ENCODE measurements around the gene HDHD3. TPM values are rescaled to one million over a fixed set of nuclear protein-coding genes. Genes with fewer than 3 reads are reported as not detected.

The HDHD3 gene
- total RNA-seq, 4 donors from 2014 or later, result 9.1 to 30.2 (median 22.8) TPM

- H3K4me1 ChIP-seq, result peaks cover 19 to 31% (median 30%) of the 10 kb centered on the region in 4 donors
- 67% methylated on average over 9 of the region's 9 CpGs for WGBS
- H3K27ac ChIP-seq (replicated peaks in 1 of 4), result no peak overlapping the region
- intact Hi-C loops (cut with DNase I), result loop anchor here (2.0 to 10.0 kb wide), 3 partner anchors 35 to 67 kb away; partner anchors contain the start of genes ALAD, CDC26, HDHD3 and PRPF4
- TF ChIP-seq POLR2A (IDR thresholded peaks at IDR 0.05; ENCODE audit: low read depth), result no peak
- no peak for TF ChIP-seq EP300 (IDR thresholded peaks at IDR 0.05)
- no peak for TF ChIP-seq CTCF (IDR thresholded peaks at IDR 0.05)
- TF ChIP-seq POLR2AphosphoS5 (IDR thresholded peaks at IDR 0.05), result no peak
- no peaks in the 10 kb centered on the region for H3K27me3 ChIP-seq
- no peaks in the 10 kb centered on the region for H3K9me3 ChIP-seq
- no peaks in the 10 kb centered on the region for H3K36me3 ChIP-seq
- H3K4me3 ChIP-seq, result no peak overlapping the region
- DNase-seq (ENCODE audit: extremely low spot score), result no peak
These were observed 34.9 kb downstream of the HDHD3 start for GRCh38 chr9:113341712-113342410.

GRCh38 chr9:113340011-113340699 lies 36.6 kb downstream of the HDHD3 start, which contains the start of gene WDR31:
Gene WDR31 (minus strand): TSS chr9:113340275. CDS start chr9:113332022, 8,253 bp downstream.
- intact Hi-C loops (cut with DNase I), result loop anchor here (2.0 to 10.0 kb wide), 3 partner anchors 37 to 65 kb away; partner anchors contain the start of genes ALAD, CDC26, HDHD3 and PRPF4

GRCh38 chr9:113337714-113338113 lies 39.1 kb downstream of the HDHD3 start:
- no peak for DNase-seq (ENCODE audit: extremely low spot score)
- H3K4me3 ChIP-seq, result no peak overlapping the region
- peaks cover 8 to 18% (median 15%) of the 10 kb centered on the region in 4 donors for H3K4me1 ChIP-seq
- 81% methylated on average over 2 of the region's 2 CpGs for WGBS
- H3K27me3 ChIP-seq, result no peaks in the 10 kb centered on the region
- no peak overlapping the region for H3K27ac ChIP-seq (replicated peaks in 1 of 4)
- no peak for TF ChIP-seq POLR2A (IDR thresholded peaks at IDR 0.05; ENCODE audit: low read depth)
- no peak for TF ChIP-seq EP300 (IDR thresholded peaks at IDR 0.05)
- TF ChIP-seq POLR2AphosphoS5 (IDR thresholded peaks at IDR 0.05), result no peak
- TF ChIP-seq CTCF (IDR thresholded peaks at IDR 0.05), result no peak
- intact Hi-C loops (cut with DNase I), result no loop called here
- H3K36me3 ChIP-seq, result no peaks in the 10 kb centered on the region
- no peaks in the 10 kb centered on the region for H3K9me3 ChIP-seq

More at GRCh38 chr9:113340011-113340699, 36.6 kb downstream of the HDHD3 start, which contains the start of gene WDR31:
- H3K27me3 ChIP-seq, result no peaks in the 10 kb centered on the region
- 1% methylated on average over 23 of the region's 46 CpGs for WGBS
- peak within 1 kb of the TSS; percentile 76 to 88 (median 86) for H3K27ac ChIP-seq (replicated peaks in 1 of 4)
- H3K9me3 ChIP-seq, result no peaks in the 10 kb centered on the region
- peak within 1 kb of the TSS; percentile 71 to 75 (median 73) for H3K4me3 ChIP-seq
- H3K4me1 ChIP-seq, result peaks cover 19 to 31% (median 30%) of the 10 kb centered on the region in 4 donors
- H3K36me3 ChIP-seq, result no peaks in the 10 kb centered on the region
- DNase-seq (ENCODE audit: extremely low spot score), result peak; percentile 95
- TF ChIP-seq EP300 (IDR thresholded peaks at IDR 0.05) (no peak), POLR2AphosphoS5 (IDR thresholded peaks at IDR 0.05) (peak; percentile 82 to 90)

- H3K4me1 ChIP-seq, result no peaks in the 10 kb centered on the region
- no peaks in the 10 kb centered on the region for H3K27me3 ChIP-seq
- H3K36me3 ChIP-seq, result peaks cover 0 to 28% (median 6%) of the 10 kb centered on the region in 4 donors
- TF ChIP-seq POLR2A (IDR thresholded peaks at IDR 0.05; ENCODE audit: low read depth) (no peak), EP300 (IDR thresholded peaks at IDR 0.05) (no peak), CTCF (IDR thresholded peaks at IDR 0.05) (no peak), POLR2AphosphoS5 (IDR thresholded peaks at IDR 0.05) (no peak)
- DNase-seq (ENCODE audit: extremely low spot score), result no peak
- 70% methylated on average over 4 of the region's 4 CpGs for WGBS
- intact Hi-C loops (cut with DNase I), result no loop called here
- H3K9me3 ChIP-seq, result no peaks in the 10 kb centered on the region
- no peak overlapping the region for H3K4me3 ChIP-seq
- H3K27ac ChIP-seq (replicated peaks in 1 of 4), result no peak overlapping the region
These were observed 45.0 kb downstream of the HDHD3 start for GRCh38 chr9:113331780-113332179.
